ENCODE results near the gene SIDT1. TPM values are rescaled to one million over a fixed set of nuclear protein-coding genes. Genes with fewer than 3 reads are reported as not detected.

Gene SIDT1
- total and polyA plus RNA-seq, 4 donors = 1.0 to 16.3 (median 4.6) TPM

DNA sequence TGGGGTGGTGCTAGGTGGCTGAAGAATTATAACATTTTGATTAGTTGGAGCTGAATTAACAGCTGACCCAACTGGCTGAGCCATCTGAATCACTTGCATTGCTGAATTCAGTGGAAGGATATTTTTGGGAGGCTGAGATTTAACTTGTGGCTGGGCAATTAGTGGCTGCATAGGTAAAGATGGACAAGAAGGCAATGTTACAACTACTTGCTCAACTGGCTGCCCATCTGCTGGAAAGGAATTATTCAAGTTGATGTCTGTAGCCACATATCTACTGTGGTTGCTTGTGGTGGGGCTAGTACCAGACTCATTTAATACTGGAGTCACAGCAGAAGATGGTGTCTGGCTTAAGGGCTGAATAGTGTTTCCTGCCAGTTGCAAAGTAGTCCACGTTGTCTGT, 127.6 kb downstream of the SIDT1 start:
- H3K9me3 ChIP-seq (ENCODE audit: control insufficient read depth in 4 of 4, insufficient read depth in 3 of 4, low read length in 3 of 4) = no peaks in the 10 kb centered on the region
- DNase-seq (no peak), ATAC-seq (ENCODE audit: insufficient read depth, low FRiP score) (no peak)
- H3K4me1 ChIP-seq (ENCODE audit: control insufficient read depth in 5 of 5, insufficient read depth in 5 of 5, low read length in 5 of 5) = no peaks in the 10 kb centered on the region
- no peak overlapping the region for H3K9ac ChIP-seq (ENCODE audit: insufficient read depth in 1 of 2, low read length in 2 of 2)
- H3K36me3 ChIP-seq (ENCODE audit: control insufficient read depth in 4 of 4, insufficient read depth in 4 of 4, low read length in 4 of 4) = peaks cover 27 to 33% (median 29%) of the 10 kb centered on the region in 4 donors
- H3K27ac ChIP-seq (ENCODE audit: low read depth in 1 of 2, low read length in 1 of 2) = peak overlapping the region in 1 of 2 donors; percentile 21
- H3K4me3 ChIP-seq = no peak overlapping the region
- WGBS, 2 donors = 83 to 90% methylated on average over 1 of the region's 1 CpG
- no peaks in the 10 kb centered on the region for H3K27me3 ChIP-seq (ENCODE audit: control insufficient read depth in 3 of 3, insufficient read depth in 3 of 3, low read length in 2 of 3)
- TF ChIP-seq, protein P1, sequence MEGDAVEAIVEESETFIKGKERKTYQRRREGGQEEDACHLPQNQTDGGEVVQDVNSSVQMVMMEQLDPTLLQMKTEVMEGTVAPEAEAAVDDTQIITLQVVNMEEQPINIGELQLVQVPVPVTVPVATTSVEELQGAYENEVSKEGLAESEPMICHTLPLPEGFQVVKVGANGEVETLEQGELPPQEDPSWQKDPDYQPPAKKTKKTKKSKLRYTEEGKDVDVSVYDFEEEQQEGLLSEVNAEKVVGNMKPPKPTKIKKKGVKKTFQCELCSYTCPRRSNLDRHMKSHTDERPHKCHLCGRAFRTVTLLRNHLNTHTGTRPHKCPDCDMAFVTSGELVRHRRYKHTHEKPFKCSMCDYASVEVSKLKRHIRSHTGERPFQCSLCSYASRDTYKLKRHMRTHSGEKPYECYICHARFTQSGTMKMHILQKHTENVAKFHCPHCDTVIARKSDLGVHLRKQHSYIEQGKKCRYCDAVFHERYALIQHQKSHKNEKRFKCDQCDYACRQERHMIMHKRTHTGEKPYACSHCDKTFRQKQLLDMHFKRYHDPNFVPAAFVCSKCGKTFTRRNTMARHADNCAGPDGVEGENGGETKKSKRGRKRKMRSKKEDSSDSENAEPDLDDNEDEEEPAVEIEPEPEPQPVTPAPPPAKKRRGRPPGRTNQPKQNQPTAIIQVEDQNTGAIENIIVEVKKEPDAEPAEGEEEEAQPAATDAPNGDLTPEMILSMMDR (IDR thresholded peaks at IDR 0.05; ENCODE audit: control extremely low read depth, extremely low read depth) = no peak

DNA sequence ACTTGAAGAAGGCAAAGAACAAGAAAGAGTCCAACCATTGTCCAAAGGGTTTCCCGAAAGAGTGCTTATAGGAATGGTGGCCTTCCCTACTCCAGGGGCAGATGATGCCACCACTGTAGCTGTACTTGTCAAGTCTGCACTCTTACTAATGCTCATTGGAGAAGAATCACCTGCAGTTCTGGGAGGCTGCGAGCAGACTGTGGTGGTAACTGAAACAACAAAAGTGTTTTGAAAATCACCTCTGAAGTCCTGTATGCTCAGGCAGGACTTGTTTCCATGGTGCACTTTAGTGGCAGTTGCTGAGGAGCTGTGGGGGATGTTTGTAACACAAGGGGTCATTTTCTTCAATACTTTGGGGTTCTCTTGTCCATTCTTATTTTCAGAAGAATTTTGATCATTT, 128.1 kb downstream of the SIDT1 start:
- 98 to 100% methylated on average over 2 of the region's 2 CpGs for WGBS, 2 donors
- H3K9ac ChIP-seq (ENCODE audit: insufficient read depth in 1 of 2, low read length in 2 of 2) = no peak overlapping the region
- no peaks in the 10 kb centered on the region for H3K4me1 ChIP-seq (ENCODE audit: control insufficient read depth in 5 of 5, insufficient read depth in 5 of 5, low read length in 5 of 5)
- TF ChIP-seq, protein P1 (IDR thresholded peaks at IDR 0.05; ENCODE audit: control extremely low read depth, extremely low read depth) = no peak
- H3K36me3 ChIP-seq (ENCODE audit: control insufficient read depth in 4 of 4, insufficient read depth in 4 of 4, low read length in 4 of 4) = peaks cover 27 to 33% (median 29%) of the 10 kb centered on the region in 4 donors
- no peaks in the 10 kb centered on the region for H3K9me3 ChIP-seq (ENCODE audit: control insufficient read depth in 4 of 4, insufficient read depth in 3 of 4, low read length in 3 of 4)
- H3K27ac ChIP-seq (ENCODE audit: low read depth in 1 of 2, low read length in 1 of 2) = peak overlapping the region in 1 of 2 donors; percentile 21
- ATAC-seq (ENCODE audit: insufficient read depth, low FRiP score) (no peak), DNase-seq (no peak)
- no peaks in the 10 kb centered on the region for H3K27me3 ChIP-seq (ENCODE audit: control insufficient read depth in 3 of 3, insufficient read depth in 3 of 3, low read length in 2 of 3)
- H3K4me3 ChIP-seq = no peak overlapping the region

DNA sequence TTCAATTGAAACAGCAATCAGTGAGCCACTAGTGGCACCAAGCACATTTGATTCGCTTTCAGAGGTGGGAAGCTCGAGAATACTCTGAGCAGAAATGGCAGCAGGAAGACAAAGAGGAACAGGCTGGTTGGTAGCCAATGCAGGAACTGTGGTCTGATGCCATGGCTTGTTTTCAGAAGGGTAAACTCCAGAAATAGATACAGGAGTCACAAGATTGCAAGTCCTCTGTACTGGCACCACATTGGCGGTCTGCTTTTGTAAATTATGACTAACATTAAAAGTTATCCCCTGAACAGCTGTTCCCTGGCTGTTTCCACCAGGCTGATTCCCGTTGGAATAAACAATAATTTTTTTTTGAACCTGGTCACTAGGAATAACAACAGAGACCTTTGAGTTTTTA, 128.5 kb downstream of the SIDT1 start:
- Histone ChIP-seq H3K27ac (ENCODE audit: low read depth in 1 of 2, low read length in 1 of 2) (peak overlapping the region in 1 of 2 donors; percentile 21), H3K36me3 (ENCODE audit: control insufficient read depth in 4 of 4, insufficient read depth in 4 of 4, low read length in 4 of 4) (peaks cover 27 to 33% (median 27%) of the 10 kb centered on the region in 4 donors)
- 83% methylated on average over 4 of the region's 4 CpGs for WGBS, 2 donors

More for the DNA sequence above, 128.5 kb downstream of the SIDT1 start:
- no peak overlapping the region for H3K4me3 ChIP-seq
- TF ChIP-seq, protein P1 (IDR thresholded peaks at IDR 0.05; ENCODE audit: control extremely low read depth, extremely low read depth) = no peak
- no peak for ATAC-seq (ENCODE audit: insufficient read depth, low FRiP score)
- H3K9me3 ChIP-seq (ENCODE audit: control insufficient read depth in 4 of 4, insufficient read depth in 3 of 4, low read length in 3 of 4) = no peaks in the 10 kb centered on the region
- no peak overlapping the region for H3K9ac ChIP-seq (ENCODE audit: insufficient read depth in 1 of 2, low read length in 2 of 2)
- no peaks in the 10 kb centered on the region for H3K27me3 ChIP-seq (ENCODE audit: control insufficient read depth in 3 of 3, insufficient read depth in 3 of 3, low read length in 2 of 3)
- no peaks in the 10 kb centered on the region for H3K4me1 ChIP-seq (ENCODE audit: control insufficient read depth in 5 of 5, insufficient read depth in 5 of 5, low read length in 5 of 5)
- peak in 1 of 3 donors; percentile 7 for DNase-seq
